ENCODE measurements around the gene SLC25A19.

The SLC25A19 gene

DNA sequence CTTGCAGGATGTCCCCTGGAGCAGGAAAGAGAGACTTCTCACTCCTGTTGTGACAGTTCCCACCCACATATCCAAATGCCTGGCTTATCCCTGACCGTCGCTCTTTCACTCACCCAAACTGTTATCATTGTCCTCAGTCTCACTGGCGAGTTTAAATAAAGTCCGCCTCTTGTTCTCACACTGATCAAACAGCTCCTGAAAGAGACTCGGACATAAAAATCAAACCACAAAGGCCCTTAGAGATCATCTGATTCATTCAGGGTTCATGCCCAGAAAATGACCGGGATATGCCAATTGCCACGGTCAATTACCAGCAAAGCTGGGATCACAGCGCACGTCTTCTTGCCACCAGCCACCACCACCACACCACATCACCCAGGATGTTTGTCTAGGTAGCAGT lies 47.7 kb downstream of the SLC25A19 start:
- no peak for DNase-seq (ENCODE audit: low spot score)

DNA sequence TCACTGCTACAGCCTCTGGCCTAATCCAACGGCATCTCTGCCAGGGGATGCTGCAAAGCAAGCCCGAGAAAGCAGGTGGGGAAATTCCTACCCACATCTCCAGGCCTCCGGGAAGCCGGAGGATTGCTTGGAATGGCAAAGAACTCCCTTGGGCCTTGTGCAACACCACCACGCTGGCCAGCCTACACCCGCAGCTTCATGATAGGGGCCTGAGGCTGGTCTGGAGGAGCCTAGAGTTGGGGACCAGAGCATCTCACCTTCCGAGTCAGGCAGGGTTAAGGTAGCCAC lies 48.1 kb downstream of the SLC25A19 start:
- DNase-seq (ENCODE audit: low spot score) = no peak

DNA sequence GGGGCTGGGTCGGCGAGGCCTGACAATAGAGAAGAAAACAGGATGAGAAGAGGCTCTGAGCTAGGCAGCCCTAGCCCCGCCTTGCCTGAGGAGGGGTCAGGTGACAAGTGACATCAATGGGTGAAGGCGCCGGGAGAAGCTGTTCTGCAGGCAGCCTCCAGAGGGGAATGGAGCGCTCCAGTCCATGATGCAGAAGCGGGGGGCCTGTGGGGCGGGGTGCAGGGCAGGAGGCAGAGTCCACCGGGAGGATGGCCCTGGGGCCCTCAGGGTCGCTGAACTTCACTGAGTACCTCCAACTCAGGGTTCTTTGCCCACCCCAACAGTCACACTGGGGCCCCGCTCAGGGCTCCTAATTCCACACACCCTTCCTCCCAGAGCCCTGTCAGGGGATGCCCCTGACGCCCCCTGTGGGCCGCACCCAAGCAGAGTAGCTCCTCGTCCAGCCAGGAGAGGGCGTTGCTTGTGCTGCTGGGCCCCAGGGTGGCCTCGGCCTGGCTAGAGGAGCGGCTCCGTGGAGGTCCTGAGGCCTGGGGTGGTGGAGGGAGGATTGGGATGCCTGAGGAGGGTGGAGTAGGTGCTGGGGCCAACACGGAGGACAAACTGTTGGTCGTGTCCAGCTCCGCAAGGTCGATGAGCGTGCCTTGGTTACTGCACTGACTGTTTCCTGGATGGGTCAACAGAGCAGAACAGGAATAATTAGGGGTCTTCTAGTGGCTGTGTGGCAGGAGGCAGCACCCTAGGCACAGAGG lies 48.7 kb downstream of the SLC25A19 start:
- DNase-seq (ENCODE audit: low spot score) = peak; percentile 34

DNA sequence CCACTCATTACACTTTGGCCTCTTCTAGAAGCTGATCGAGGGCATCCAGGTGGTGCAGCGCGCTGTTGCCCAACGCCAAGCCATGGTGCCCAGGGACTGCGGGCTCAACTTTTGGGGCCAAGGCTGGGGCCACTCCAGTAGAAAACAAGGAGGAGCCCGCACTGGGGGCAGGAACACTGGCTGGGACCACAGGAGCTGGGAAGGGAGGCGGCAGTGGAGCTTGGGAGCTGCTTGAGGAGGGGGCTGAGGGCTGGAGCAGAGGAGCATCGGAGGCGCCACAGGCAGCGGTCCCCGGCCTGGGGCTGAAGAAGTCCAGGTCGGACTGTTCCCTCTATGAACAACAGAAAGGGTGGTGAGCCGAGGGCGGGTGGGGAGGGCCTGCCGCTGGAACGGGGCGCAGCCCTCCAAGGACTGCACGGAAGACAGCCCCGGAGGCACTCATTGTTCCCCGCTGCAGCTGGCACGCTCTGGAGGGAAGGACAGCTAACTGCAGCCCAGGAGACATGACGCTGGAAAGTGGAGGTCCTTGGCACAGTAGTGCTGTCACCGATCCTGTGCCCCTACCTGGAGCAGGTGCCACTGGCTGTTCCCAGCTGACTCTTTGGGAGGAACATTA lies 49.3 kb downstream of the SLC25A19 start:
- DNase-seq (ENCODE audit: low spot score) = no peak

DNA sequence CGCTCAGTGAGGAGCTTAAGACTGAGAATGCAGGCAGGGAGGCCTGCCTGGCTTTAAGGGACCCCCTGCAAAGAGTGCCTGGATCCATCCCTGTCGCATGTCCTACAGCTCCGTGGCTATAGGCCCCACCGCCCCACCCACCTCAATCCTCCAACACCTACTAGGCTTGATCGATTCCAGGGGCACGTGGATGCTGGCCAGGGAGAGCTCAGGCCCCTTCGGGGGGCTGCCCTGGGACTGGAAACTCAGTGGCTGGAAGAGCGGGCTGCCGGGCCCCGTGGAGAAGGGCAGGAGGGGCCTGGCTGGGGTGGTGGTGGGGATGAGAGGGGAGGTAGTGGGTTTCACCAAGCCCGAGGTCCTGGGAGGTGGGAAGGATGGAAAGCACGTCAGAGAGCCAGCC lies 50.0 kb downstream of the SLC25A19 start:
- no peak for DNase-seq (ENCODE audit: low spot score)

DNA sequence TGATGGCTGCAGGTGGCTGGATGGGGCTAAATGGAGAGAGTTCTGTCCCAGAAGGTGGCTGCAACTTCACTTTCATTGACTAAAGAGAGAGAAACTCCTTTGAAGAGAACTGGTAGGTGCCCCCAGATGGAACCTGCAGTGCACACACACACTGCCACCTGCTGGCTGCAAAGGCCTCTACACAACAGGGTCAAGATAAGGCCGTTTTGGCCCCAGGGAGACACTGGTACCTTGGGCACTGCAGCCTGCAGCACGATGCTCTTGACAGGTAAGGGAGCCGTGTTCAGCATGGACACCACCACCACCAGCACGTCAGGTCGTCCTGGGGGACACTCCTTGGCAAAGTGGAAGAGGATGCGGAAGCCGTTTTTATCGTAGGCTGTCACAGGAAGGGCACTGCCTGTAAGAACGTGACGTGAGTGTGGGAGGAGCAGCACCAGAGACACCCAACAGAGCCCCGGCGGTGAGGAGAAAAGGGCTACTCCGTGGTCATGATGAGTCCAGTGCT lies 50.5 kb downstream of the SLC25A19 start:
- DNase-seq (ENCODE audit: low spot score) = peak; percentile 77

DNA sequence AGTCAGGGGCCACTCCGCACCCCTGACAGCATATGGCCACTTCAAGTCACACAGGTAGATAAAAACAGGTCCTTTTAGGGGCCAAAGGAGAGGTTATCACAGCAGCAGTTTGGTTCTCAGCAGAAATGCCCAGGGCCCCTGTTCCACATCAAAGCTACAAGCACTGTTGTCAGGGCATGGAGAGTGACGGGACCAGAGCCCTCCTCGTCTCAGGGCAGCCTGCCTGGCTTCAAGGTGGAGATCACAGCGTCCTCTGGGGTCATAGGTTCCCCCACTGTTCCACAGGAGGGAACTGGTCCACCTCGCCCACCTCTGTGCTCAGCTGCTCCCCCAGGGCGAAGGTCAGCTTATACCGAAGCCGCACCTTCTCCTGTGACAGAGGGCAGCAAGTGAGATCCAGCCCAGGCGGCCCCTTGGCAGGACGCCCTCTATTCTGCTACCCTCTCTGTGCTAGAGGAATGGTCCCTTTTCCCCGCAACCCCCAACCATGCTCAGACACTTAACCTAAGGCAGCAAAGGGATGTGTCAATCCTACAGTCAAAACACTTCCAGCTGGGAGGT lies 51.1 kb downstream of the SLC25A19 start:
- DNase-seq (ENCODE audit: low spot score) = no peak

DNA sequence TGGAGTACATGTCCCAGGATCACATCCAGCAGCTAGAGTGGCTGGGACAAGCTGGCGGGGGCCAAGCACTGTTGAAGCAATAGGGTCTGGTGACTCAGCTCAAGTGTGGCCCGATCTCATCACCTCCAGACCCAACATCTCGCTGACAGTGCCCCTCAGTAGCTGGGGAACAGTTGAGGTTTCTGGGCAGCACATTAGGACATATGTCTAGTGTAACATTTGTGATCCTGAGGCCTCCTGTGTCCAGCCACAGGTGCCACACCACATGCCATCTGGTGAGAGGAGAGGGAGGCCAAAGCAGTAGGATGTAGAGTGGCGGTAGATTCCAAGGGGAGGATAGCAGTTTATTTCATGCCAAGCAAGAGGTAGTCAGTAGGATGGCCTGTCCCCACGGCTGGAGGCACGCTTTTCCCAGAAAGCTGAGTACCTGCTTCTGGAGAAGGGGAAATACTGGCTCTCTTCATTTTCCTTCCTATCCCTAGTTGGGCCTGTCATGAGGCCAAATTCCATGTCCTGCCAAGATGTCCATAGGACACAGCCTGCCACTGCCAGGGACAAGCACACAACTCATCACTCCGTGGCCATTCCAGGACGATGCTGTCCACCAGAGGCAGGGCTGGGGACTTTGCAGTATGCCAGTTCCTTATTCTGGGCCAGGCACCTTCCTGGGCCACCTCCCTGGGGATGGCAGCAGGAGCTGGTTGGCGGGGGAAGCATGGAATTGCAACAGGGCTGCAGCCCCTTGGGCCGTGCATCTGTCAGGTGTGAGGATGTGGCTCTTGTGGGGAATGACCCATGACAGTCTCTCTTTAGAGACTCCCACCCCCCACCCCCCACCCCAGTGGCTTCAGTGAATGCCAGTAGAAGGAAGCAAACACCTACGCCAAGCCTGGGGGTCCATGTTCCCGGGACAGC lies 51.9 kb downstream of the SLC25A19 start:
- DNase-seq (ENCODE audit: low spot score) = no peak

DNA sequence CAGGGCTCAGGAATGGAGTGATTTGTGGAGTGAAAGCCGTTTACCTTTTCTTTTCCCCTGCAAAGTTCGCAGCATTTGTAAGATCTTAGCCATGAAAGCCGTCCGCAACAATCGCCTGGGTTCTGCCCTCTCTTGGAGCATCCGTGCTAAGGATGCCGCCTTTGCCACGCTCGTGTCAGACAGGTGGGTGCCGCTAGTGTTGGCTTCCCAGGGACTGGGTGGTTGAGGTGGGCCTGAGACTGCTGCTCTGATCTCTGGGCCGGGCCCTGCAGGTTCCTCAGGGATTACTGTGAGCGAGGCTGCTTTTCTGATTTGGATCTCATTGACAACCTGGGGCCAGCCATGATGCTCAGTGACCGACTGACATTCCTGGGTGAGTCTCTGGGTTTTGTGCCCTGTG lies 56.4 kb downstream of the SLC25A19 start:
- no peak for DNase-seq (ENCODE audit: low spot score)

DNA sequence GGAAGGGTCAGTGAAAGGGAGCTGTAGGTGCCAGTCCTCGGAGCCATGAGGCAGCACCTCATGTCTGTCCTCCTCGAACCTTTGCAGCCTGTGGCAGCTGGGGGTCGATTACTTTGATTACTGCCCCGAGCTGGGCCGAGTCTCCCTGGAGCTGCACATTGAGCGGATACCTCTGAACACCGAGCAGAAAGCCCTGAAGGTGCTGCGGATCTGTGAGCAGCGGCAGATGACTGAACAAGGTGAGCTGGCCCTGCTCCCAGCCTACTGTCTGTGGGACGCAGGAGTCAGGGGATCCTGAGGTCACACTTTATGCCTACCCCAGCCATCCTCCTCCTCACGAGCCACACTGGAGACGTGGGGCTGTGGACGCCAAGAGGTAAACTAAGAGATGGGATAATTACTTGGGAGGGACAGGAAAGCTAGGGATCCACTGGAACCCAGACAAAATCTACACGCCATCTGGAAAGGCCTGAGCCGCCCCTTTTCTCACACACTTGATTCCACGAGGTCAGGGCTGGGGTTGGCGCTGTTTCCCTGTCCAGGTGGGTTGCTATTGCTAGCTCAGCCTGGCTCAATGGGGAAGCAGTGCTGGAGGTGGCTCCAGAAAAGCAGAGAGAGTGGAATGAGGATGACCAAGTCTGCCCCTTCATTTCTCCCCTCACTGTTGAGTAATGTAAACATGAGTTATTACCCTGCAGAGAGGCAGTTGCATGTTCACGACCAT lies 57.3 kb downstream of the SLC25A19 start:
- DNase-seq (ENCODE audit: low spot score) = no peak

DNA sequence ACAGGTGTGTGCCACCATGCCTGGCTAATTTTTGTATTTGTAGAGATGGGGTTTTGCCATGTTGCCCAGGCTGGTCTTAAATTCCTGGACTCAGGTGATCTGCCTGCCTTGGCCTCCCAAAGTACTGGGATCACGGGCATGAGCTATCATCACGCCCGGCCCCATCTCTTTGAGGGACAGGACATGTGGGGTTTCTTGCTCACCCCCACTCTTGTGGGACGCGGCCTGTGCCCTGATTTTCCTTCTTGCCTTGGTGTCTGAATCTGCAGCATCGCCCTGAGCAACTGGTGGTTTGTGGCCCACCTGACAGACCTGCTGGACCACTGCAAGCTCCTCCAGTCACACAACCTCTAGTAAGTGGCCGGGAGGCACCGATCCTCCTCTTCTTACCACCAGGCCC lies 58.2 kb downstream of the SLC25A19 start:
- DNase-seq (ENCODE audit: low spot score) = no peak

DNA sequence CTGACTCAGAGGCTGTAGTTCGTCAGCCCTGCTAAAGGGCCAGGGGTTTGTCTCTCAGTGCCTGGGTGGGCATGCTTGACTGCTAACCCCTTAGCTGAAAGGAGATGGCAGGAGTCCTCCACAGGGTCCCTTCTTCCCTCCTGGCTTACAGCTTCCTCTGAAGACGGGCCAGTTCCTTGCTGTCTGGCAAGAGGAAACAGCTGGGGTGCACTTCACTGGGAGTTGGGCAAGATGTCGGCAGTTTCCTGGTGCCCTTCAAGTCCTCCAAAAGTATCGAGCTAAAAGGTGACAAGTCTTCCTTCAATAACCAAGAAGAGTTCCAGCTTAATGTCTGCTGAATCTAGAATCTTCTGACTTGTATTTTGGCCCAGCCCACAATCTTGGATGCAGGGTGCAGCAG lies 60.4 kb downstream of the SLC25A19 start:
- DNase-seq (ENCODE audit: low spot score) = no peak

DNA sequence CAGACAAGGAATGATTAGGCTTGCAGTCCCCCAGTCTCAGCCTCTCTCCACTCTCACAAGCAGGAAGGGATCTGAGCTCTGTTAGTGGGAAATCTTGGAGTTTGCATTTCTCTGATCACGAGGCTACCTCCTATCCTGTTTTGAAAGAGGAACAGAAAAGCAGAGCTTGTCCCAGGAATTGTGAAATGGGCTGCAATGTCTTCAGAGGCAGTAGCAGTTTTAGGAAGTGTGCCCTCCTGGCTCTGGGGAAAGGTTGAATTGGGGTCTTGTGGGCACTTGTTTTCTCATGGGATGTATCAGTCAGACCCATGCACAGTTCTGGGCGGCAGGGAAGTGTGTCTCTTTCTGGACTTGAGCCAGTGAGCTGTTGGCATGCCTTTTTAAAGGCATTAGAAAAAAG lies 60.9 kb downstream of the SLC25A19 start:
- DNase-seq (ENCODE audit: low spot score) = no peak

DNA sequence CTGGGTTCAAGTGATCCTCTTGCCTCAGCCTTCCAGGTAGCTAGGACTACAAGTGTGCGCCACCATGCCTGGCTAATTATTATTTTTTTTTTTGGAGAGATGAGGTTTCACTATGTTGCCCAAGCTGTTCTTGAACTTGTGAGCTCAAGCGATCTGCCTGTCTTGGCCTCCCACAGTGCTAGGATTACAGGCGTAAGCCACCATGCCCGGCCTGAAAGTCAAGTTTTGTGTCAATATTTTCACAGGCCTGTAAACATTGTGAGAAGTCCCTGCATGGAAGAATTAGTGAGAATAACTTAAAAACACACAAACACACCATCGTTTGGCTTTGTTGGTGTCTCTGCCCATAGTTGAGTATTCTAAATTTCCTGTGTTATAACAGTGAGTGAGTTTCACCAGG lies 61.5 kb downstream of the SLC25A19 start:
- no peak for DNase-seq (ENCODE audit: low spot score)

DNA sequence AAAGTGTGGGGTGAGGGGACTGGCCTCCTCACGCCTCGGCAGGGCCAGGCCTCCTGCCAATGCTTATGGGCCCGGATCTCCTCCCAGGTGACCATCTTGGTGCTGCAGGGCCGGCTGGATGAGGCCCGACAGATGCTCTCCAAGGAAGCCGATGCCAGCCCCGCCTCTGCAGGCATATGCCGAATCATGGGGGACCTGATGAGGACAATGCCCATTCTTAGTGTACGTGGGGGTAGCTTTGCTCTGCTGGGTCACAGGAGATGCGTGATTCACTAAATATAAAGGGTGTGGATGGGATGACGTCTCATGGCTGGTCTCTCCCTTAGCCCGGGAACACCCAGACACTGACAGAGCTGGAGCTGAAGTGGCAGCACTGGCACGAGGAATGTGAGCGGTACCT lies 64.2 kb downstream of the SLC25A19 start:
- no peak for DNase-seq (ENCODE audit: low spot score)

Data from hematopoietic multipotent progenitor cell treated with erythropoietin and hydrocortisone succinate and interleukin-3 and kit ligand, for 15 days (in vitro differentiated cells).